Tibial artery (tissue), 4 donors: ENCODE results near the gene BATF2.
A peak's percentile ranks its signal among the peaks of the same experiment; 100 is the strongest.

Experiments
- DNase-seq, 2 donors: peaks; one replicate each; pipeline ENCODE4 v3.0.0-alpha.2; 2019
- H3K27ac ChIP-seq, 2 donors: fragments of 200-600 bp; sonication (generic) in 1 of 2; 1 replicate in 1 of 2; 2 replicates in 1 of 2; pipeline ENCODE4 v1.5.1; 2018 to 2019; ENCODE audit warnings: mild to moderate bottlenecking in 1 of 2
- H3K27me3 ChIP-seq, 2 donors: fragments of 200-600 bp; sonication (generic) in 1 of 2; one replicate each; pipeline versions ENCODE4 v1.5.1 to v1.6.0; 2016 to 2019
- H3K36me3 ChIP-seq, 3 donors: fragments of 200-600 bp; sonication (generic) in 2 of 3; one replicate each; pipeline ENCODE4 v1.5.1; 2016 to 2019; ENCODE audit warnings: mild to moderate bottlenecking in 2 of 3
- H3K4me1 ChIP-seq, 4 donors: fragments of 200-600 bp; sonication (generic) in 2 of 4; 1 replicate in 3 of 4; 2 replicates in 1 of 4; pipeline ENCODE4 v1.5.1; 2016 to 2019
- H3K4me3 ChIP-seq, 2 donors: fragments of 200-600 bp; sonication (generic) in 1 of 2; 1 replicate in 1 of 2; 2 replicates in 1 of 2; pipeline ENCODE4 v1.5.1; 2018 to 2019; ENCODE audit warnings: mild to moderate bottlenecking in 2 of 2
- H3K9me3 ChIP-seq, 3 donors: fragments of 200-600 bp; sonication (generic) in 1 of 3; one replicate each; pipeline ENCODE4 v1.5.1; 2016 to 2019
- CTCF ChIP-seq, 2 experiments: fragments of 200-600 bp in 1 of 2; fragments of 450-650 bp in 1 of 2; IDR thresholded peaks; one replicate each; pipeline ENCODE4 v1.5.1; 2017 to 2019; ENCODE audit warnings: antibody characterized with exemption in 2 of 2, mild to moderate bottlenecking in 1 of 2, moderate library complexity in 1 of 2
- intact Hi-C: fragments of 100-400 bp; cut with DNase I; formaldehyde crosslinking; loops from one replicate; pipeline ENCODE4 v1.15.0; 2023; ENCODE audit warnings: low total_unique reads

The BATF2 gene

GRCh38 chr11:64996710-64997380 lies at the start of gene BATF2:
Gene BATF2, minus strand, starts transcription at chr11:64996971. Its CDS starts 57 bp downstream, at chr11:64996914.
- Histone ChIP-seq H3K27ac (peak within 1 kb of the TSS; percentile 66 to 74), H3K36me3 (no peaks in the 10 kb centered on the region), H3K27me3 (peaks cover 0 to under 1% of the 10 kb centered on the region in 2 donors), H3K4me1 (peaks cover 0 to 17% (median 12%) of the 10 kb centered on the region in 4 donors), H3K9me3 (no peaks in the 10 kb centered on the region), H3K4me3 (peak within 1 kb of the TSS; percentile 41 to 54)
- intact Hi-C loops, result no loop called here
- DNase-seq, result peak; percentile 80 to 88
- TF ChIP-seq CTCF (IDR thresholded peaks at IDR 0.05), result peak; percentile 45 to 49

- H3K36me3 ChIP-seq, result peaks cover 5 to 25% (median 7%) of the 10 kb centered on the region in 3 donors
- DNase-seq, result no peak
- intact Hi-C loops, result no loop called here
- H3K27me3 ChIP-seq, result no peaks in the 10 kb centered on the region
- no peak for TF ChIP-seq CTCF (IDR thresholded peaks at IDR 0.05)
- H3K27ac ChIP-seq, result no peak overlapping the region
- H3K9me3 ChIP-seq, result no peaks in the 10 kb centered on the region
- no peak overlapping the region for H3K4me3 ChIP-seq
- peaks cover 0 to 41% (median 27%) of the 10 kb centered on the region in 4 donors for H3K4me1 ChIP-seq
Measured at GRCh38 chr11:65045728-65046127, 49.0 kb upstream of the BATF2 start.

- no peak overlapping the region for H3K27ac ChIP-seq
- DNase-seq, result no peak
- intact Hi-C loops, result no loop called here
- no peaks in the 10 kb centered on the region for H3K27me3 ChIP-seq
- no peak for TF ChIP-seq CTCF (IDR thresholded peaks at IDR 0.05)
- H3K4me1 ChIP-seq, result peaks cover 0 to 44% (median 28%) of the 10 kb centered on the region in 4 donors
- H3K36me3 ChIP-seq, result peaks cover 5 to 25% (median 7%) of the 10 kb centered on the region in 3 donors
- no peaks in the 10 kb centered on the region for H3K9me3 ChIP-seq
- no peak overlapping the region for H3K4me3 ChIP-seq
Measured at GRCh38 chr11:65045061-65045460, 48.3 kb upstream of the BATF2 start.

GRCh38 chr11:65043881-65044501 lies 47.2 kb upstream of the BATF2 start:
- H3K36me3 ChIP-seq, result peaks cover 5 to 36% (median 7%) of the 10 kb centered on the region in 3 donors
- no peak for TF ChIP-seq CTCF (IDR thresholded peaks at IDR 0.05)
- no peak overlapping the region for H3K27ac ChIP-seq
- H3K9me3 ChIP-seq, result no peaks in the 10 kb centered on the region
- peaks cover 0 to 47% (median 29%) of the 10 kb centered on the region in 4 donors for H3K4me1 ChIP-seq
- DNase-seq, result peak; percentile 69 to 72
- intact Hi-C loops, result no loop called here
- H3K27me3 ChIP-seq, result no peaks in the 10 kb centered on the region
- no peak overlapping the region for H3K4me3 ChIP-seq

- TF ChIP-seq CTCF (IDR thresholded peaks at IDR 0.05), result no peak
- H3K4me1 ChIP-seq, result peaks cover 0 to 44% (median 27%) of the 10 kb centered on the region in 4 donors
- DNase-seq, result no peak
- no peaks in the 10 kb centered on the region for H3K9me3 ChIP-seq
- no peak overlapping the region for H3K27ac ChIP-seq
- H3K27me3 ChIP-seq, result no peaks in the 10 kb centered on the region
- intact Hi-C loops, result no loop called here
- H3K4me3 ChIP-seq, result no peak overlapping the region
- peaks cover 13 to 47% (median 15%) of the 10 kb centered on the region in 3 donors for H3K36me3 ChIP-seq
Measured at GRCh38 chr11:65042891-65043290, 46.1 kb upstream of the BATF2 start.
